Activated naive CD4-positive, alpha-beta T cell treated with anti-CD3 and anti-CD28 coated beads, Interleukin-2, amount 50 U/mL, for 24 hours (primary cell): ENCODE results near the gene SPINT1.

ENCODE experiments used
- H3K27ac Mint-ChIP-seq: one replicate; pipeline ENCODE4 v1.8.0; 2021; ENCODE audit warnings: mild to moderate bottlenecking, mixed read lengths
- H3K27me3 Mint-ChIP-seq: one replicate; pipeline ENCODE4 v1.8.0; 2021; ENCODE audit warnings: mixed read lengths
- H3K36me3 Mint-ChIP-seq: one replicate; pipeline ENCODE4 v1.8.0; 2021; ENCODE audit warnings: mixed read lengths
- H3K4me1 Mint-ChIP-seq: one replicate; pipeline ENCODE4 v1.8.0; 2021; ENCODE audit warnings: mixed read lengths
- H3K4me3 Mint-ChIP-seq: one replicate; pipeline ENCODE4 v1.8.0; 2021; ENCODE audit warnings: mild to moderate bottlenecking, mixed read lengths
- H3K9me3 Mint-ChIP-seq: one replicate; pipeline ENCODE4 v1.8.0; 2021; ENCODE audit warnings: mixed read lengths

The SPINT1 gene

DNA sequence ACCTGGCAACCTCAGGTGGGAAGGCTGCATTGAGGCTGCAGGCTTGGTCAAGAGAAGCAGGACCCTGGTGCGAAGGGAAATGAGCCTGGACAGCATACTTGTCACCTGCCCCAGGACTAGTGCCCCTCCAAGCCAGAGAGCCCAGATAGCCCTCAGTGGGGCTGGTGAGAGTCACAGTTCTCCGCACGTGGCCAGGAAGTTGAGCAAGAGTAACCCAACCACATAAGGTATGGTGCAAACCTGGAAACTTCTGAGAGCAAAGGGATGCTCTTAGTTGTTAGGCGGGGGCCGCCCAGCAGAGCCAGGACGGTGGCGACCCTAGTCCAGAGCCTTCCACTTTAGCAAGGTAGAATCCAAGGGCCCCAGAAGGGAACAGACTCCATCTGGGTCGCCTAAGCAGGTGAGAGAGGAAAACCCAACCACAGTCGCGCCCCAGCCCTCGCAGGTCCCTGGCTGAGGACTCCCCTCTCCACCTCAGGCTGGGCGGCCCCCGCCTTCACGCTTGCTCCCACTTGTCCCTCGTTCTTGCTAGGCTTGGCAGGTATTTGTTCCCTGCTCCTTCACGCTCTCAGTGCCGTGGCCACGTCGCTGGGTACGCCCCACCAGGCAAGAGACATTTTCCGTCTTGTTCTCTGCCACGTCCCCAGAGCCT lies 49.3 kb downstream of the SPINT1 start:
- H3K9me3 Mint-ChIP-seq = no peaks in the 10 kb centered on the region
- H3K27ac Mint-ChIP-seq = no peak overlapping the region
- H3K4me1 Mint-ChIP-seq = peaks cover 32% of the 10 kb centered on the region
- H3K36me3 Mint-ChIP-seq = peaks cover 2% of the 10 kb centered on the region
- H3K4me3 Mint-ChIP-seq = peak overlapping the region; percentile 49
- H3K27me3 Mint-ChIP-seq = no peaks in the 10 kb centered on the region

DNA sequence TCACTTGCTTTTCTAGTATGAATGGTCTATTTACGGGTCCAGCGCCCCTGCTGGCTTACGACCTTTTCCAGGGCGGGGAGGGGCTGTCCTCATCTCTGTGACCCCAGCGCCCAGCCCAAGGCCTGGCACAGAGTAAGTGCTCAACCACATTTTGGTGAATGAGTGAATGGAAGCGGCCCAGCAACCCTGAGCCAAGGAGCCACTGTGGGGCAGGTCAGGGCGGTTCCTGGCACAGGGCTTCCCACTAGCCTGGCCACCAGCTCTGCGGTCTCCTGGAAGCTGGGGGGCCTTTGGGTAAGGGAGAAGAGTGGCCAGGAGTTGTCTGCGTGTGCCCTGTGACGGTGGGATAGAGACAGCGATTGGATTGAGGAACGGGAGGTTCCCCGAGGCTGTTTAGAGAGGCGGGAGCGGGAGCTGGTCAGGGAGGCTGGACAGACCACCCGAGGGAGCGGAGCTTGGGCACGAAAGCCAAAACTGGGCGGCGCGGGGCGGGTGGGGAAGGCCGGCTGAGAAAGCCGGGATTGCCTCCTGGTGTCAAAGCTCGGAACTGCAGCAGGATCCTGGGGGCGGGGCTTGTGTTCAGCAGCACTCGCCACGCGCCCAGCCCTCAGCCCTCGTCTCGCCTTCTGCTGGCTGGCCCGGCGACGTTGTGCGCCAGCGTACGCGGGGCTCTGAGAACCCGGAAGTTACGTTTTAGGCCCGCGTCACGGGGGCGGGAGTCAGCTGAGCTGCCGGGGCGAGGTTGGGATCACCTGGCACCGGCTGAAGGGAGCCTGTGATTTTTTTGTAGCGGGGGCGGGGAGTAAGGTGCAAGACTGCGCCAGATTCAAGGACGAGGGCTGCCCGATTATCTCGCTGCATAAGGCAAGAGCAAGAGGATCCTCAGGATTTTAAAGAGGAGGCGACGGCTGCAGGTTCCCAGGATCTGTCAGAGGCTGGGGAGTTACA lies 50.2 kb downstream of the SPINT1 start, which contains the start of gene VPS18:
VPS18 (plus strand) TSS at position 718 of the 948 bp plus-strand sequence. CDS start 319 bp downstream, outside the sequence.
- Mint-ChIP-seq H3K4me1 (peaks cover 35% of the 10 kb centered on the region), H3K27me3 (no peaks in the 10 kb centered on the region), H3K27ac (peak within 1 kb of the TSS; percentile 98), H3K4me3 (peak within 1 kb of the TSS; percentile 100), H3K36me3 (peaks cover 2% of the 10 kb centered on the region), H3K9me3 (no peaks in the 10 kb centered on the region)

DNA sequence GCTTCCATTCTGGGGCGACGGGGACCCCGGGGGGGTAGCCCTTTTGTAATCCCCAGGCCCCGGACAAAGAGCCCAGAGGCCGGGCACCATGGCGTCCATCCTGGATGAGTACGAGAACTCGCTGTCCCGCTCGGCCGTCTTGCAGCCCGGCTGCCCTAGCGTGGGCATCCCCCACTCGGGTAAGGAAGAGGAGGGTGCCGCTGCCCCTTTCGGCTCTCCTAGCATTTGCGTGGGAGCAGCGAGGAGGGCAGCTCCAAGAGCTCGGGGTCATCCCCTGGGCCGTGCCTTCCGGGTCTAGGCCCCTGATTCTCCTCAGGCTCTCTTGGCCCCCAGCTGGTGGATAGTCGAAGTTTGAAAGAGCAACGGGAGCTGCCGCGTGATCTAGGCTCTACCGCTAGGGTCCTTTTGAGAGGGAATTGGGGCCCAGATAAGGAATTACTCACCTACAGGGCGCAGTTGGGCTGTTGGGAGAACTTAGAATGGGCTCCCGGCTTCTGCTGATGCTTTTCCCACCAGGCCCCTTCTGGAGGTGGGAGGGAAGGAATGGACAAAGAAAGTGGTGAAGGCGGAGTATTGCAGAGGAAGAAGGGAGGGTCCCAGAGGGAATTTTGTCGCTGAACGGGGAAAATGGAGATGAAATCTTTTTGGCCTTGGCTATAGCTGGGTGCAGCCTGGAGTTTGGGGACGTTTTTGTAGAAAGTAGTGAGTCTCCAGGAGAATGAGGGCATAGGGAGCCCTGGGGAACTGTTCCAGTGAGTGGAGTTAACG lies 51.0 kb downstream of the SPINT1 start:
- H3K9me3 Mint-ChIP-seq = no peaks in the 10 kb centered on the region
- peaks cover 35% of the 10 kb centered on the region for H3K4me1 Mint-ChIP-seq

DNA sequence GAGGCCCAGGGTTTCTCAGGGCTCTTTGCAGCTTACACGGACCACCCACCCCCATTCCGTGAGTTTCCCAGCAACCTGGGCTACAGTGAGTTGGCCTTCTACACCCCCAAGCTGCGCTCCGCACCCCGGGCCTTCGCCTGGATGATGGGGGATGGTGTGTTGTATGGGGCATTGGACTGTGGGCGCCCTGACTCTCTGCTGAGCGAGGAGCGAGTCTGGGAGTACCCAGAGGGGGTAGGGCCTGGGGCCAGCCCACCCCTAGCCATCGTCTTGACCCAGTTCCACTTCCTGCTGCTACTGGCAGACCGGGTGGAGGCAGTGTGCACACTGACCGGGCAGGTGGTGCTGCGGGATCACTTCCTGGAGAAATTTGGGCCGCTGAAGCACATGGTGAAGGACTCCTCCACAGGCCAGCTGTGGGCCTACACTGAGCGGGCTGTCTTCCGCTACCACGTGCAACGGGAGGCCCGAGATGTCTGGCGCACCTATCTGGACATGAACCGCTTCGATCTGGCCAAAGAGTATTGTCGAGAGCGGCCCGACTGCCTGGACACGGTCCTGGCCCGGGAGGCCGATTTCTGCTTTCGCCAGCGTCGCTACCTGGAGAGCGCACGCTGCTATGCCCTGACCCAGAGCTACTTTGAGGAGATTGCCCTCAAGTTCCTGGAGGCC lies 55.8 kb downstream of the SPINT1 start:
- Mint-ChIP-seq H3K4me3 (no peak overlapping the region), H3K27me3 (no peaks in the 10 kb centered on the region), H3K9me3 (no peaks in the 10 kb centered on the region), H3K36me3 (peaks cover 6% of the 10 kb centered on the region), H3K27ac (no peak overlapping the region), H3K4me1 (peaks cover 46% of the 10 kb centered on the region)

More for the DNA sequence above, 51.0 kb downstream of the SPINT1 start:
- H3K27ac Mint-ChIP-seq = peak overlapping the region; percentile 77
- H3K27me3 Mint-ChIP-seq = no peaks in the 10 kb centered on the region
- peaks cover 2% of the 10 kb centered on the region for H3K36me3 Mint-ChIP-seq
- peak overlapping the region; percentile 100 for H3K4me3 Mint-ChIP-seq

DNA sequence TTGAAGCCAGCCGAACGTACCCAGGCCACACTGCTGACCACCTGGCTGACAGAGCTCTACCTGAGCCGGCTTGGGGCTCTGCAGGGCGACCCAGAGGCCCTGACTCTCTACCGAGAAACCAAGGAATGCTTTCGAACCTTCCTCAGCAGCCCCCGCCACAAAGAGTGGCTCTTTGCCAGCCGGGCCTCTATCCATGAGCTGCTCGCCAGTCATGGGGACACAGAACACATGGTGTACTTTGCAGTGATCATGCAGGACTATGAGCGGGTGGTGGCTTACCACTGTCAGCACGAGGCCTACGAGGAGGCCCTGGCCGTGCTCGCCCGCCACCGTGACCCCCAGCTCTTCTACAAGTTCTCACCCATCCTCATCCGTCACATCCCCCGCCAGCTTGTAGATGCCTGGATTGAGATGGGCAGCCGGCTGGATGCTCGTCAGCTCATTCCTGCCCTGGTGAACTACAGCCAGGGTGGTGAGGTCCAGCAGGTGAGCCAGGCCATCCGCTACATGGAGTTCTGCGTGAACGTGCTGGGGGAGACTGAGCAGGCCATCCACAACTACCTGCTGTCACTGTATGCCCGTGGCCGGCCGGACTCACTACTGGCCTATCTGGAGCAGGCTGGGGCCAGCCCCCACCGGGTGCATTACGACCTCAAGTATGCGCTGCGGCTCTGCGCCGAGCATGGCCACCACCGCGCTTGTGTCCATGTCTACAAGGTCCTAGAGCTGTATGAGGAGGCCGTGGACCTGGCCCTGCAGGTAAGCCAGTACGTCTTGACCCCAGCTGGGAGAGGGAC lies 56.6 kb downstream of the SPINT1 start:
- H3K4me3 Mint-ChIP-seq = no peak overlapping the region
- peaks cover 6% of the 10 kb centered on the region for H3K36me3 Mint-ChIP-seq
- H3K4me1 Mint-ChIP-seq = peaks cover 40% of the 10 kb centered on the region
- no peaks in the 10 kb centered on the region for H3K27me3 Mint-ChIP-seq
- no peaks in the 10 kb centered on the region for H3K9me3 Mint-ChIP-seq
- no peak overlapping the region for H3K27ac Mint-ChIP-seq

DNA sequence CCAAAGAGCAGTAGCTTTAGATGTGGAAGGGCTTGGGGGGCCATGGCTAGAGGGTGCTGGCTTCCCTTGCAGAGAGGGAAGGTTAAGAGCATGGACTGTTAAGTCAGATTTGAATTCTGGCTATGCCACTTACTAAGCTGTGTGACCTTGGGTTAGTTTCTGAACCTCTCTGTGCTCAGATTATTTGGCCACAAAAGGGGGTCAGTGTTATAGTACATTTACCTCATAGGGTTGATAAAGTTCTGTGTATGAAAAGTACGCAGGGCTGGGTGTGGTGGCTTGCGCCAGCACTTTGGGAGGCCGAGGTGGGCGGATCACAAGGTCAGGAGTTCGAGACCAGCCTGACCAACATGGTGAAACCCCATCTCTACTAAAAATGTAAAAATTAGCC lies 57.2 kb downstream of the SPINT1 start:
- Mint-ChIP-seq H3K36me3 (peaks cover 6% of the 10 kb centered on the region), H3K4me3 (no peak overlapping the region), H3K9me3 (no peaks in the 10 kb centered on the region), H3K27me3 (no peaks in the 10 kb centered on the region), H3K27ac (no peak overlapping the region), H3K4me1 (peaks cover 39% of the 10 kb centered on the region)

DNA sequence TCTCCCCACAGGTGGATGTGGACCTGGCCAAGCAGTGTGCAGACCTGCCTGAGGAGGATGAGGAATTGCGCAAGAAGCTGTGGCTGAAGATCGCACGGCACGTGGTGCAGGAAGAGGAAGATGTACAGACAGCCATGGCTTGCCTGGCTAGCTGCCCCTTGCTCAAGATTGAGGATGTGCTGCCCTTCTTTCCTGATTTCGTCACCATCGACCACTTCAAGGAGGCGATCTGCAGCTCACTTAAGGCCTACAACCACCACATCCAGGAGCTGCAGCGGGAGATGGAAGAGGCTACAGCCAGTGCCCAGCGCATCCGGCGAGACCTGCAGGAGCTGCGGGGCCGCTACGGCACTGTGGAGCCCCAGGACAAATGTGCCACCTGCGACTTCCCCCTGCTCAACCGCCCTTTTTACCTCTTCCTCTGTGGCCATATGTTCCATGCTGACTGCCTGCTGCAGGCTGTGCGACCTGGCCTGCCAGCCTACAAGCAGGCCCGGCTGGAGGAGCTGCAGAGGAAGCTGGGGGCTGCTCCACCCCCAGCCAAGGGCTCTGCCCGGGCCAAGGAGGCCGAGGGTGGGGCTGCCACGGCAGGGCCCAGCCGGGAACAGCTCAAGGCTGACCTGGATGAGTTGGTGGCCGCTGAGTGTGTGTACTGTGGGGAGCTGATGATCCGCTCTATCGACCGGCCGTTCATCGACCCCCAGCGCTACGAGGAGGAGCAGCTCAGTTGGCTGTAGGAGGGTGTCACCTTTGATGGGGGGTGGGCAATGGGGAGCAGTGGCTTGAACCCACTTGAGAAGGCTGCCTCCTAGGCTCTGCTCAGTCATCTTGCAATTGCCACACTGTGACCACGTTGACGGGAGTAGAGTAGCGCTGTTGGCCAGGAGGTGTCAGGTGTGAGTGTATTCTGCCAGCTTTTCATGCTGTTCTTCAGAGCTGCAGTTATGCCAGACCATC lies 59.0 kb downstream of the SPINT1 start:
- Mint-ChIP-seq H3K9me3 (no peaks in the 10 kb centered on the region), H3K27me3 (no peaks in the 10 kb centered on the region), H3K27ac (no peak overlapping the region), H3K36me3 (peaks cover 6% of the 10 kb centered on the region), H3K4me1 (peaks cover 33% of the 10 kb centered on the region), H3K4me3 (no peak overlapping the region)

DNA sequence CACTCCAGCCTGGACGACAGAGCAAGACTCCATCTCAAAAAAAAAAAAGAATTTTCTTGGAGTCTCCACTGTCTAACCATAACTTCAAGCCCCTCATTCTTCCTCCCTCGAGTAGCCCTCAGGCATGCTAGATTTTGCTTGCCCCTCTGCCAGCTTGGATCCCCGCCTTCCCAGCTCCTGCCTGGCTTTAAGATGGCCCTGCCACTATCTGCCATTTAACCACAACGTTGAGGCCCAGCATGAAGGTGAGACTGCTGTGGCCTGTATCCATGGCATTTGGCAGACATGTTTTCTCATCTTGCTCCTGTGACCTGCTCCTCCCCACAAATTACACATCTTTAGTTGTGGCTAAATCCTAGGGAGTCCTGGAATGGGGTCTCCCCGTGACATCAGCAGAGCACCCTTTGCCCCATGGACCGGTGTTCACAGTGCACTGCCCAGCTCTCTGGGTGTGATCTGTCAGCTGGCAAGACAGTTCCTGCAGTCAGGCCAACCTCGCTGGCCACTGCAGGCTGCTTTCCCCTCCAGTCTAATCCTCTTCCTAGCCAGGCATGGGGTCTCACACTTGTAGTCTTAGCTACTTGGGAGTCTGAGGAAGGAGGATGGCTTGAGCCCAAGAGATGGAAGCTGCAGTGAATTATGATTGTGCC lies 60.8 kb downstream of the SPINT1 start:
- no peaks in the 10 kb centered on the region for H3K27me3 Mint-ChIP-seq
- no peak overlapping the region for H3K4me3 Mint-ChIP-seq
- no peaks in the 10 kb centered on the region for H3K9me3 Mint-ChIP-seq
- peaks cover 36% of the 10 kb centered on the region for H3K4me1 Mint-ChIP-seq
- peaks cover 6% of the 10 kb centered on the region for H3K36me3 Mint-ChIP-seq
- H3K27ac Mint-ChIP-seq = no peak overlapping the region

DNA sequence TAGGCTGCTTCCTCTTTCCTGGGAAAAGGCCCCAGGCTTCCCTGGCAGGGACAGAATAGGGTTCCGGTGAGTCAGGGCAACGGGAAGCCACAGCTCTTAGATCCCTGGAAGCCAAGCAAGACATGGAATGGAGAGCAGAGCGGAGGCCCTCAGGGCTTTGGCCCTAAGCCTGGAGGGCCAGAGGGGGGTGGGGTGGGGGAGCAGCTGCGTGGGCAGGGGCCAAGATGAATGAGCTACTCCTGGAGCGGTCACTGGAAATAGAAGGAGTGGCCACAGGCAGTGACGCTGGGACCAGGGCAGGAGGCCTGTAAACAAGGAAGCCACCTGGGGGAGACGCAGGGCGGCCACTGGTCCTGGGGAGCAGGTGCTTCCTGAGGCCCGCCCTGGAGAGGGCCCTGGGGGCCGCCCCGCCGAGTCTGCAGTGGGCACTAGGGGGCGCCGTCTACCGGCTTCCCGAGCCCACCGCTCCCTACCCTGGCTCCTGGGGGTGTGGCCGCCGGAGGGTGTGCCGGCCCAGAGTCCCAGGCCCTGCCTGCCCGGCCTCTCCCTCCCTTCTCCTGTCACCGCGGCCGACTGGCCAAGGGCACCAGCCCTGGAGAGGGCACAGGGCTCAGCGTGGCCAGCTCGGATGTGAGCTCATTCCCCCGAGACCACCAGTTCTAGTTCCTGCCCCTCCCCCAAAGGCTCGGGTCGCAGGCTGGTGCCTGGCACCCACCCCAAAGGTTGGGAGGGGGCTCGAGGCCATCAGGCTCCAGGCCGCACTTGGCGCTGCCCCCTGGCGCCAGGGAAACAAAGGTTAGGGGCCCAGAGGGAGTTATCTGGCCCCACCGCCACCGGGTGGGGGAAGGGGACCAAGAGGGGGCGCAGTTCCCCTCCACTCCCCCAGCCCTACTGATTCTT lies 62.5 kb downstream of the SPINT1 start:
- H3K9me3 Mint-ChIP-seq = no peaks in the 10 kb centered on the region
- peaks cover 6% of the 10 kb centered on the region for H3K36me3 Mint-ChIP-seq
- H3K27me3 Mint-ChIP-seq = no peaks in the 10 kb centered on the region
- peaks cover 30% of the 10 kb centered on the region for H3K4me1 Mint-ChIP-seq
- peak overlapping the region; percentile 82 for H3K4me3 Mint-ChIP-seq
- no peak overlapping the region for H3K27ac Mint-ChIP-seq

DNA sequence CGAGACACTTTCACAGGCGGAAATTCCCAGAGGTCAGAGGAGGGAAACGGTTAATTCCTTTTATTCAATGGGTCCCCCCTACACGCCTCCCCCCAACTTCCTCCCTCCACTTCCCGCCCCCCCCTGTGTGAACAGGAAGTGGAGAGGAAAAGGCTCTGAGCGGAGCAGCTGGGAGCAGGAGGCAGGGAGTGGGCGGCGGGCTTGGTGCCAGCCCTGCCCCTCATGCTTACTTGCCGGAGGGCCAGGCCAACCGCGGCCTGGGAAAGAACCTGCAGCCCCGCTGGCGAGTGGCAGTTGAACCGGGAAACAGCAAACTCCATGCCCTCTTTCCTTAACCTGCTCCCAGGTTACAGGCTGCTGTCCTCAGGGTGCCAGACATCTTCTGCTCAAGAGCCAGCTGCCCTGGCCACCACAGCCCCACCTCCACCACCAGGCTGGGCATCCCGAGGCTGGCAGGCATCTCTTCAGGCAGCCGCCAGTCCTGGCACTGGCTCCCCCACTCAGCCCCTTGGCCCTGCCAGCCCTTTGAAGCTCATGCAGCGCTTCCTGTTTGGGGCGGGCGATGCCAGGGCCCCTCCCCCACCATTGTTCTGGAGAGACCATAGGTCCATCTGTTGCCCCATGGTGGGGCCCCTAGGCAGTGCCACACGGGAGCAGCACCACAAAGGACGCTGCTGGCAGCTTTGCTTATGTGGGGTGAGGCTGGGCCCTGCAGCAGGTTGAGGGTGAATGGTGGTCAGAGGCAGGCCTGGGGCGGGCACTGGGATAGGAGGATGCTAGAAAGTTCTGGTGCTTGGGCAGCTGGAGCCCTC lies 63.3 kb downstream of the SPINT1 start:
- H3K27me3 Mint-ChIP-seq = no peaks in the 10 kb centered on the region
- H3K27ac Mint-ChIP-seq = peak overlapping the region; percentile 74
- H3K9me3 Mint-ChIP-seq = no peaks in the 10 kb centered on the region
- H3K36me3 Mint-ChIP-seq = peaks cover 6% of the 10 kb centered on the region
- H3K4me1 Mint-ChIP-seq = peaks cover 30% of the 10 kb centered on the region
- H3K4me3 Mint-ChIP-seq = peak overlapping the region; percentile 82
